GM12878 (cell line): Measurements from ENCODE around the gene MRPL34. TPM values are rescaled to one million over a fixed set of nuclear protein-coding genes. Genes with fewer than 3 reads are reported as not detected.

Experiments
- ATAC-seq: fragments of 200-7000 bp; cut with Tn5 transposase; 3 replicates; pipeline ENCODE4 v1.9.1; 2020; ENCODE audit warnings: mild to moderate bottlenecking, moderate library complexity
- BruUV-seq: library from RNA; stranded (reverse); fragments of 400-500 nt; replicated peaks from 2 replicates; lab custom pipeline; 2021; lab: Mats Ljungman, UMichigan
- CTCF ChIA-PET: fragments of 300-600 bp; sonication (Branson Sonifier 250); formaldehyde crosslinking; extraction: SDS; loops from one replicate; lab custom pipeline; 2021; ENCODE audit warnings: inconsistent platforms; lab: Yijun Ruan, JAX
- POLR2A ChIA-PET: fragments of 350-600 bp; formaldehyde crosslinking; extraction: SDS; loops from one replicate; lab custom pipeline; 2021; ENCODE audit warnings: inconsistent platforms; lab: Charles Lee
- RAD21 ChIA-PET: fragments of 300-600 bp; sonication (Branson Sonifier 250); formaldehyde crosslinking; loops from one replicate; lab custom pipeline; 2023; ENCODE audit warnings: antibody characterized with exemption; ENCODE audit not compliant: unreplicated experiment; lab: Charles Lee
- SMC1A ChIA-PET: fragments of 300-600 bp; sonication (Branson Sonifier 250); formaldehyde crosslinking; loops from one replicate; lab custom pipeline; 2023; ENCODE audit not compliant: unreplicated experiment, uncharacterized antibody; lab: Charles Lee
- DNase-seq: peaks from one replicate; pipeline ENCODE4 v3.0.0-alpha.2; 2011; ENCODE audit warnings: low read depth, low spot score
- FAIRE-seq: peaks from 3 replicates; lab custom pipeline; 2011; peaks lifted over from hg19 to GRCh38; lab: Jason Lieb, UNC
- H2AFZ ChIP-seq: 2 replicates; pipeline ENCODE4 v1.6.0; 2011; ENCODE audit warnings: low read depth, low read length, control low read depth; ENCODE audit not compliant: control insufficient read depth
- H3K27ac ChIP-seq: 2 replicates; pipeline ENCODE4 v1.5.1; 2011; ENCODE audit warnings: control low read depth; ENCODE audit not compliant: control insufficient read depth, insufficient read depth
- H3K27me3 ChIP-seq, 2 experiments: replicated peaks in 1 of 2; 2 replicates each; pipeline versions ENCODE4 v1.6.0 to v1.6.1; 2011; ENCODE audit warnings: low read length in 1 of 2; ENCODE audit not compliant: control insufficient read depth in 2 of 2, insufficient read depth in 2 of 2
- H3K36me3 ChIP-seq, 2 experiments: 2 replicates each; pipeline ENCODE4 v1.5.1; 2011; ENCODE audit warnings: low read length in 1 of 2; ENCODE audit not compliant: control insufficient read depth in 2 of 2, insufficient read depth in 2 of 2
- H3K4me1 ChIP-seq: 2 replicates; pipeline ENCODE4 v1.6.1; 2011; ENCODE audit warnings: mild to moderate bottlenecking, low read length, moderate library complexity, mixed read lengths; ENCODE audit not compliant: control insufficient read depth, insufficient read depth
- H3K4me2 ChIP-seq: 2 replicates; pipeline ENCODE4 v1.6.0; 2011; ENCODE audit warnings: control low read depth; ENCODE audit not compliant: control insufficient read depth, insufficient read depth
- H3K4me3 ChIP-seq: fragments of 200-600 bp; sonication (generic); 2 replicates; pipeline ENCODE4 v1.5.1; 2016
- H3K79me2 ChIP-seq: 2 replicates; pipeline ENCODE4 v1.6.0; 2011; ENCODE audit warnings: low read length; ENCODE audit not compliant: control insufficient read depth, insufficient read depth
- H3K9ac ChIP-seq: 2 replicates; pipeline ENCODE4 v1.8.0; 2011; ENCODE audit warnings: low read length, control low read depth, mixed read lengths; ENCODE audit not compliant: control insufficient read depth, insufficient read depth
- H3K9me3 ChIP-seq: replicated peaks from 3 replicates; pipeline ENCODE4 v1.5.1; 2011; ENCODE audit warnings: mild to moderate bottlenecking, low read length; ENCODE audit not compliant: control insufficient read depth, insufficient read depth
- H4K20me1 ChIP-seq: 2 replicates; pipeline ENCODE4 v1.6.0; 2011; ENCODE audit not compliant: control insufficient read depth, insufficient read depth
- CREB1 ChIP-seq: IDR thresholded peaks from 2 replicates; pipeline ENCODE4 v1.6.1; 2012; ENCODE audit warnings: low read depth, mild to moderate bottlenecking, inconsistent platforms
- CTCF ChIP-seq, 3 experiments: IDR thresholded peaks in 2 of 3; conservative IDR thresholded peaks in 1 of 3; 2 replicates each; pipeline ENCODE4 v1.5.1; 2011; ENCODE audit warnings: low read depth in 3 of 3, low read length in 3 of 3, mild to moderate bottlenecking in 3 of 3, control low read depth in 2 of 3, moderate library complexity in 2 of 3, inconsistent platforms in 1 of 3, mixed read lengths in 1 of 3; ENCODE audit not compliant: control insufficient read depth in 2 of 3, insufficient read depth in 1 of 3; ENCODE audit errors: extremely low read depth in 1 of 3
- E2F4 ChIP-seq: IDR thresholded peaks from 2 replicates; pipeline ENCODE4 v1.6.1; 2012; ENCODE audit warnings: low read depth, low read length, improper control_type of control experiment
- IRF5 ChIP-seq: fragments of 450-650 bp; IDR thresholded peaks from 2 replicates; pipeline ENCODE4 v1.6.1; 2017; ENCODE audit warnings: borderline replicate concordance
- KDM1A ChIP-seq: fragments of 200-600 bp; sonication (generic); IDR thresholded peaks from 2 replicates; pipeline ENCODE4 v1.6.1; 2016; ENCODE audit warnings: borderline replicate concordance
- KLF5 ChIP-seq: fragments of 450-650 bp; IDR thresholded peaks from 2 replicates; pipeline ENCODE4 v1.6.1; 2014; ENCODE audit warnings: mild to moderate bottlenecking; ENCODE audit not compliant: partially characterized antibody
- NFXL1 ChIP-seq: fragments of 450-650 bp; IDR thresholded peaks from 2 replicates; pipeline ENCODE4 v1.6.1; 2017; ENCODE audit warnings: antibody characterized with exemption, mild to moderate bottlenecking, borderline replicate concordance
- TARDBP ChIP-seq: IDR thresholded peaks from 2 replicates; pipeline ENCODE4 v1.6.1; 2016; ENCODE audit warnings: borderline replicate concordance
- WGBS: methylation state at CpG from one replicate; pipeline ENCODE4 v1.1.6; 2016; ENCODE audit warnings: low lambda C conversion rate; ENCODE audit not compliant: insufficient replicate concordance, insufficient coverage; ENCODE audit errors: missing lambda C conversion rate; 5-methylcytosine and 5-hydroxymethylcytosine counted together
- in situ Hi-C: fragments of 300-500 bp; cut with MboI; formaldehyde crosslinking; loops from 9 replicates; pipeline ENCODE4 v1.14.3; 2018; ENCODE audit warnings: mixed read lengths
- intact Hi-C: fragments of 100-400 bp; cut with micrococcal nuclease; formaldehyde crosslinking; loops from one replicate; pipeline ENCODE4 v1.14.2; 2022; ENCODE audit not compliant: unreplicated experiment
- polyA plus RNA-seq, 11 experiments: library from polyadenylated mRNA; depleted of rRNA in 4 of 11; unstranded in 6 of 11; stranded (reverse) in 5 of 11; fragments of >200 nt; fragmentation: Nextera tagmentation in 4 of 11; fragmentation: Illumina TruSeq in 1 of 11; extraction: Ambion mirVana in 4 of 11; extraction: Trizol in 1 of 11; gene quantifications; 1 replicate in 1 of 11; 2 replicates in 10 of 11; pipeline versions ENCODE4 v1.2.1 to v1.2.3, GENCODE V29; 2011 to 2016; ENCODE audit warnings: inconsistent platforms in 2 of 11, missing spikeins in 2 of 11, low read depth in 1 of 11
- total RNA-seq, 4 experiments: library from RNA; depleted of rRNA in 3 of 4; stranded (reverse); fragments of >200 nt in 3 of 4; fragmentation: Illumina TruSeq in 1 of 4; extraction: Trizol in 1 of 4; gene quantifications; 2 replicates each; pipeline versions ENCODE4 v1.2.1 to v1.2.3, GENCODE V29; 2013 to 2021

The MRPL34 gene
- total and polyA plus RNA-seq, 10 of the 15 experiments (the other 5 are each of a cell fraction or from before 2014, with no cell fraction given): 8.6 to 198 (median 78.6) TPM

GRCh38 chr19:17329366-17330261, 23.9 kb downstream of the MRPL34 start (continued):
- TF ChIP-seq CTCF (IDR thresholded peaks at IDR 0.05 in 2 of 3, conservative IDR thresholded peaks at IDR 0.05 in 1 of 3; ENCODE audit: control insufficient read depth in 2 of 3, extremely low read depth in 1 of 3, insufficient read depth in 1 of 3, low read depth in 3 of 3, low read length in 3 of 3) (no peak), TARDBP (no peak)
- TF ChIP-seq, all 136 proteins: peak for 0

GRCh38 chr19:17330262-17331044, 24.8 kb downstream of the MRPL34 start:
- TF ChIP-seq IRF5 (no peak), CREB1 (no peak), NFXL1 (no peak), E2F4 (no peak), KLF5 (no peak), KDM1A (no peak)
- FAIRE-seq (no peak), DNase-seq (no peak), ATAC-seq (no peak)
- Histone ChIP-seq H3K4me1 (peaks cover 10% of the 10 kb centered on the region), H3K79me2 (no peaks in the 10 kb centered on the region), H3K27me3 (no peaks in the 10 kb centered on the region; a peak in 2 of 4 replicates), H3K27ac (no peak overlapping the region), H3K9me3 (no peaks in the 10 kb centered on the region; the same call in 2 of the 3 replicates), H4K20me1 (no peaks in the 10 kb centered on the region), H3K9ac (no peak overlapping the region), H3K4me2 (no peak overlapping the region), H2AFZ (no peak overlapping the region), H3K4me3 (no peak overlapping the region), H3K36me3 (no peaks in the 10 kb centered on the region)
- POLR2A ChIA-PET: interaction anchor here (1.2 kb wide), 1 partner anchor 21 kb away, joined by 3 read pairs; the partner anchor contains the start of gene DDA1
- SMC1A ChIA-PET: interaction anchor here (0.6 kb wide), 1 partner anchor 164 kb away, joined by 5 read pairs; no protein-coding TSS in a partner anchor
- 63% methylated on average over 24 of the region's 24 CpGs for WGBS
- no TSS peak for BruUV-seq
- CTCF ChIA-PET: interaction anchor here (2.8 kb wide), 1 partner anchor 56 kb away, joined by 9 read pairs; no protein-coding TSS in a partner anchor
- RAD21 ChIA-PET: no interaction called here
- intact Hi-C loops (no loop called here), in situ Hi-C loops (no loop called here)
